GM06990 (cell line): Measurements from ENCODE around the gene RANBP17.
"Not testable (repeated sequence)": the region's sequence is repeated elsewhere in the genome, so short reads cannot be mapped to it uniquely, and the experiment has no call there.

Experiments used
- DNase-seq: peaks from one replicate; pipeline ENCODE4 v3.0.0-alpha.2; 2011; ENCODE audit not compliant: insufficient read length; ENCODE audit errors: extremely low read depth
- H3K27me3 ChIP-seq: replicated peaks from 2 replicates; pipeline ENCODE4 v1.6.0; 2011; ENCODE audit warnings: low read length; ENCODE audit not compliant: control insufficient read depth, insufficient read depth
- H3K36me3 ChIP-seq: 2 replicates; pipeline ENCODE4 v1.5.1; 2011; ENCODE audit warnings: low read length; ENCODE audit not compliant: control insufficient read depth, insufficient read depth
- H3K4me3 ChIP-seq: replicated peaks from 2 replicates; pipeline ENCODE4 v1.5.1; 2011; ENCODE audit warnings: low read depth, mild to moderate bottlenecking, control low read depth, low read length
- CTCF ChIP-seq: IDR thresholded peaks from 2 replicates; pipeline ENCODE4 v1.5.1; 2011; ENCODE audit warnings: low read length, control low read depth, mild to moderate bottlenecking, inconsistent platforms; ENCODE audit not compliant: insufficient read depth, poor library complexity, severe bottlenecking

Gene RANBP17

GRCh38 chr5:170945275-170945674 is 83.5 kb downstream of the RANBP17 start:
- H3K36me3 ChIP-seq, result no peaks in the 10 kb centered on the region
- TF ChIP-seq CTCF, result no peak
- no peak for DNase-seq
- H3K4me3 ChIP-seq, result no peak overlapping the region
- H3K27me3 ChIP-seq, result no peaks in the 10 kb centered on the region

GRCh38 chr5:170960567-170960966 is 98.7 kb downstream of the RANBP17 start:
- DNase-seq, result no peak
- Histone ChIP-seq H3K4me3 (no peak overlapping the region), H3K27me3 (no peaks in the 10 kb centered on the region), H3K36me3 (no peaks in the 10 kb centered on the region)
- TF ChIP-seq CTCF, result no peak

GRCh38 chr5:170963521-170963920 is 101.7 kb downstream of the RANBP17 start:
- TF ChIP-seq CTCF, result no peak
- H3K27me3 ChIP-seq, result no peaks in the 10 kb centered on the region
- no peak overlapping the region for H3K4me3 ChIP-seq
- H3K36me3 ChIP-seq, result no peaks in the 10 kb centered on the region
- DNase-seq, result no peak

- H3K36me3 ChIP-seq, result no peaks in the 10 kb centered on the region
- no peaks in the 10 kb centered on the region for H3K27me3 ChIP-seq
- no peak overlapping the region for H3K4me3 ChIP-seq
- no peak for TF ChIP-seq CTCF
- DNase-seq, result no peak
Measured at GRCh38 chr5:170974461-170974860, 112.6 kb downstream of the RANBP17 start.

GRCh38 chr5:170980261-170980660 is 118.4 kb downstream of the RANBP17 start:
- H3K27me3 ChIP-seq, DNase-seq, H3K36me3 ChIP-seq, H3K4me3 ChIP-seq: not testable (repeated sequence)

GRCh38 chr5:170985486-170985885 is 123.7 kb downstream of the RANBP17 start:
- Histone ChIP-seq H3K36me3 (no peaks in the 10 kb centered on the region), H3K27me3 (no peaks in the 10 kb centered on the region), H3K4me3 (no peak overlapping the region)
- TF ChIP-seq CTCF, result no peak
- DNase-seq, result no peak

- DNase-seq, result no peak
Measured at GRCh38 chr5:170986598-170986997, 124.8 kb downstream of the RANBP17 start.

More at GRCh38 chr5:170986598-170986997, 124.8 kb downstream of the RANBP17 start:
- Histone ChIP-seq H3K4me3 (no peak overlapping the region), H3K36me3 (no peaks in the 10 kb centered on the region), H3K27me3 (no peaks in the 10 kb centered on the region)
- TF ChIP-seq CTCF, result no peak
